NCI-H510A (cell line): ENCODE data around the gene PTGR3.
A peak's percentile ranks its signal among the peaks of the same experiment; 100 is the strongest.

Experiments
- DNase-seq: peaks from one replicate; lab custom pipeline; 2025; lab: John Stamatoyannopoulos, UW

Gene PTGR3

GRCh38 chr18:75214766-75215510, 6.0 kb upstream of the PTGR3 start:
- no peak for DNase-seq

- DNase-seq = no peak
Observed at GRCh38 chr18:75214332-75214690, 5.4 kb upstream of the PTGR3 start.

- DNase-seq = no peak
Observed at GRCh38 chr18:75213611-75214331, 4.8 kb upstream of the PTGR3 start.

- DNase-seq = no peak
Observed at GRCh38 chr18:75212751-75213090, 3.8 kb upstream of the PTGR3 start.

GRCh38 chr18:75211953-75212750, 3.2 kb upstream of the PTGR3 start:
- peak; percentile 30 for DNase-seq

- peak; percentile 18 for DNase-seq
Observed at GRCh38 chr18:75211626-75211952, 2.6 kb upstream of the PTGR3 start.

GRCh38 chr18:75211002-75211621, 2.2 kb upstream of the PTGR3 start:
- DNase-seq = peak; percentile 32

GRCh38 chr18:75210274-75211001, 1.5 kb upstream of the PTGR3 start, which contains the start of gene TSHZ1:
TSHZ1 (plus strand) TSS chr18:75210797; CDS start chr18:75211877, 1,080 bp downstream.
- DNase-seq = peak; percentile 90

- no peak for DNase-seq
Observed at GRCh38 chr18:75209951-75210258, 966 bp upstream of the PTGR3 start.

- no peak for DNase-seq
Observed at GRCh38 chr18:75208836-75209128, 157 bp downstream of the PTGR3 start.

GRCh38 chr18:75208155-75208835, 644 bp downstream of the PTGR3 start:
- peak; percentile 50 for DNase-seq

- peak; percentile 29 for DNase-seq
Observed at GRCh38 chr18:75207310-75208154, 1.4 kb downstream of the PTGR3 start.

- no peak for DNase-seq
Observed at GRCh38 chr18:75206452-75207309, 2.3 kb downstream of the PTGR3 start.

- DNase-seq = no peak
Observed at GRCh38 chr18:75205514-75206132, 3.3 kb downstream of the PTGR3 start.

- DNase-seq = no peak
Observed at GRCh38 chr18:75204732-75205513, 4.0 kb downstream of the PTGR3 start.

- no peak for DNase-seq
Observed at GRCh38 chr18:75204269-75204731, 4.6 kb downstream of the PTGR3 start.

- no peak for DNase-seq
Observed at GRCh38 chr18:75203416-75204268, 5.3 kb downstream of the PTGR3 start.
